ENCODE data around the gene POLR3GL. TPM values are rescaled to one million over a fixed set of nuclear protein-coding genes. Genes with fewer than 3 reads are reported as not detected.

POLR3GL gene
- polyA plus RNA-seq, 1 experiment = 25.0 TPM

DNA sequence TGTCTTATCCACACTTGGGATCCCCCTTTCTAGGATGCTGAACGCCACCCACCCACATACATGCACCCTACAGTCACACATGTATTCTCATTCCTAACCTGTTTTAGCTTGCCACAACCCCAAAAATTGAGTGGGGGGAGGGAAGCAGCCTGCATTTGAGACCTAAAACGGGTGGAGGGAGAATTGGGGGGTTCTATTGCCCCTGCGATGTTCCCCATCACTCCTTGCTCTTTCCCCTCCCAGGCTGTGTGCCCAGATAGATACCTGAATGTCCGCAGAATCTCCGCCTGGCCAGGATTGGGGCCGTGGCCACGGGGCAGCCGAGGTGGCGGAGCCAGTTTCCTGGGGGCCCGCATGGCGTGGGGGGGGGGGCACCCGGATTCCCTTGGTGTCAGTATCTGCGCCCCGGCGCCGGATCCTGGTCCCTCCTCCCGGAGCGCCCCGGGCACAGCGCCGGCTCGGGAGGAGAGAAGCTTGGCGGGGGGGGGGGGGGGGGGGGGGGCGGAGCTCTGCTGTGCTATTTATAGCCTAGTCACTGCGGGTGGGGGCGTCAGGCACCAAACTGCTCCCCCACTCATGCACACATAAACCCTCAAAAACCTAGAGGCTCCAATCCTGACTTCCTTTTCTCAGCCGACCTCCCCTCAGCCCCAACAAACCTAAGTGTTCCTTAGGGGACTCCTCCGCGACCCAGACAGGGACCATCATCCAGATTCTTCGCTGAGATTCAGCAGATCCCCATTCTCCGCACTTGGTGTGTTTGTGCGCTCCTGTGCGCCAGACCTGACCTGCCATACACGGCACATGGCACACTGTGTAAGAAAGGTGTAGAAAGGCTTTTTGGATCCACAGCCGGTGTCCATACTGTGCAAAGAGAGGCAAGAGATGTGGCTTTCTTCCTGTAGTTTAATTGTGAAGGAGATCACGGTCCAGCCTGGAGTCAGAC lies 2.1 kb upstream of the POLR3GL start:
- peak overlapping the region; percentile 78 for H3K27ac ChIP-seq (ENCODE audit: low read depth, low read length)
- CTCF ChIA-PET = interaction anchor here (1.4 to 3.0 kb wide), 3 partner anchors 15 to 117 kb away, joined by 5 to 15 read pairs (median 7); partner anchors contain the start of gene NUDT17
- TF ChIP-seq, protein P1, sequence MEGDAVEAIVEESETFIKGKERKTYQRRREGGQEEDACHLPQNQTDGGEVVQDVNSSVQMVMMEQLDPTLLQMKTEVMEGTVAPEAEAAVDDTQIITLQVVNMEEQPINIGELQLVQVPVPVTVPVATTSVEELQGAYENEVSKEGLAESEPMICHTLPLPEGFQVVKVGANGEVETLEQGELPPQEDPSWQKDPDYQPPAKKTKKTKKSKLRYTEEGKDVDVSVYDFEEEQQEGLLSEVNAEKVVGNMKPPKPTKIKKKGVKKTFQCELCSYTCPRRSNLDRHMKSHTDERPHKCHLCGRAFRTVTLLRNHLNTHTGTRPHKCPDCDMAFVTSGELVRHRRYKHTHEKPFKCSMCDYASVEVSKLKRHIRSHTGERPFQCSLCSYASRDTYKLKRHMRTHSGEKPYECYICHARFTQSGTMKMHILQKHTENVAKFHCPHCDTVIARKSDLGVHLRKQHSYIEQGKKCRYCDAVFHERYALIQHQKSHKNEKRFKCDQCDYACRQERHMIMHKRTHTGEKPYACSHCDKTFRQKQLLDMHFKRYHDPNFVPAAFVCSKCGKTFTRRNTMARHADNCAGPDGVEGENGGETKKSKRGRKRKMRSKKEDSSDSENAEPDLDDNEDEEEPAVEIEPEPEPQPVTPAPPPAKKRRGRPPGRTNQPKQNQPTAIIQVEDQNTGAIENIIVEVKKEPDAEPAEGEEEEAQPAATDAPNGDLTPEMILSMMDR (IDR thresholded peaks at IDR 0.05; ENCODE audit: low read depth, low read length) = no peak

DNA sequence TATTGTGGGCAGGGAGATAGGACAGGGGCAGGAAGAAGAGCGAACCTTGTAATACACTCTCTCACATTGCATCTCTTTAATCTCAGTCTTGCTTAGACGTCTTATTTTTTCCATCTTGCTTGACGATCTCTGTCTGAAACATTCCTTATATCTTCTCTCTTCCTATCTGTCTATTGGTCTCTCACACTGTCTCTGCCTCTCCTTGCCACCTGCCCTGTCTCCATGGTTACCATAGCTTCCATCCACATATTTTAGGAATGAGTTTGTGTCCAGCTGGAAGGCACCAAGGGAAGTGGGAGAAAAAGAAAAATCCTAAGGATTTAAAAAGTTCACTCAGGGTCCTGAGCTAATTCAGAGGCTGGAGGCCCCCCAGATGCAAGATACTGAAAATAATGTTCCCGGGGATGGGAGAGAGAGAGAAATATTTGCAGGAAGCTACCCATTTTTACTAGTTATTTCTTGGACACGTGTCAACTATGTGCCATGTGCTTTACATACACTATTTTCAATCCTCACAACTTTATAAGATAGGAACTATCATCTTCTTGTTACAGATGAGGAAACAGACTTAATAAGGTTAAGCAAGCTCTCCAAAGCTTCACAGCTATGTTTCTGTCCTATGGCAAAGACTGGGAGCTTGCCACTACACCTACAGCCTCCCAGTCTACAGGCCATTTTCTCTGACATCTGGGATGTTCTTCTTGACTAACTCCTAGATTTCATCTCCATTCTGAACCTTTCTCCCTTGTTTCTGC lies 1.0 kb upstream of the POLR3GL start:
- ChIA-PET POLR2A (interaction anchor here (1.0 to 3.5 kb wide), 10 partner anchors 16 to 118 kb away, joined by 3 to 21 read pairs (median 10); partner anchors contain the start of genes NUDT17, PEX11B, PIAS3 and RBM8A), CTCF (interaction anchor here (1.2 to 4.0 kb wide), 6 partner anchors 15 to 118 kb away, joined by 4 to 37 read pairs (median 5); partner anchors contain the start of genes NUDT17 and RBM8A)
- TF ChIP-seq, protein P1 (IDR thresholded peaks at IDR 0.05; ENCODE audit: low read depth, low read length) = no peak
- Histone ChIP-seq H3K4me3 (ENCODE audit: low read depth, low read length) (peak overlapping the region; percentile 79), H3K27ac (ENCODE audit: low read depth, low read length) (peak overlapping the region; percentile 89), H3K27me3 (ENCODE audit: control insufficient read depth, insufficient read depth, low read length) (no peaks in the 10 kb centered on the region), H3K9me3 (ENCODE audit: control insufficient read depth, insufficient read depth, low read length) (peaks cover 7% of the 10 kb centered on the region)
- no peak for DNase-seq (ENCODE audit: low read depth, low spot score)

More for the DNA sequence above, 2.1 kb upstream of the POLR3GL start:
- no peaks in the 10 kb centered on the region for H3K27me3 ChIP-seq (ENCODE audit: control insufficient read depth, insufficient read depth, low read length)
- H3K4me3 ChIP-seq (ENCODE audit: low read depth, low read length) = peak overlapping the region; percentile 72
- POLR2A ChIA-PET = interaction anchor here (0.6 to 3.5 kb wide), 5 partner anchors 36 to 117 kb away, joined by 3 to 15 read pairs (median 9); partner anchors contain the start of genes NUDT17 and PIAS3
- H3K9me3 ChIP-seq (ENCODE audit: control insufficient read depth, insufficient read depth, low read length) = peaks cover 5% of the 10 kb centered on the region
- no peak for DNase-seq (ENCODE audit: low read depth, low spot score)

GRCh38 chr1:145965119-145965744 lies 742 bp downstream of the POLR3GL start:
- POLR2A ChIA-PET = interaction anchor here (1.1 to 3.5 kb wide), 6 partner anchors 14 to 106 kb away, joined by 3 to 21 read pairs (median 10); partner anchors contain the start of genes PIAS3 and RBM8A
- CTCF ChIA-PET = interaction anchor here (0.9 to 4.0 kb wide), 7 partner anchors 13 to 74 kb away, joined by 3 to 37 read pairs (median 7); partner anchors contain the start of gene RBM8A
- DNase-seq (ENCODE audit: low read depth, low spot score) = no peak
- H3K9me3 ChIP-seq (ENCODE audit: control insufficient read depth, insufficient read depth, low read length) = peaks cover 7% of the 10 kb centered on the region
- peak overlapping the region; percentile 79 for H3K4me3 ChIP-seq (ENCODE audit: low read depth, low read length)
- no peaks in the 10 kb centered on the region for H3K27me3 ChIP-seq (ENCODE audit: control insufficient read depth, insufficient read depth, low read length)
- TF ChIP-seq, protein P1 (IDR thresholded peaks at IDR 0.05; ENCODE audit: low read depth, low read length) = no peak
- no peak overlapping the region for H3K27ac ChIP-seq (ENCODE audit: low read depth, low read length)

DNA sequence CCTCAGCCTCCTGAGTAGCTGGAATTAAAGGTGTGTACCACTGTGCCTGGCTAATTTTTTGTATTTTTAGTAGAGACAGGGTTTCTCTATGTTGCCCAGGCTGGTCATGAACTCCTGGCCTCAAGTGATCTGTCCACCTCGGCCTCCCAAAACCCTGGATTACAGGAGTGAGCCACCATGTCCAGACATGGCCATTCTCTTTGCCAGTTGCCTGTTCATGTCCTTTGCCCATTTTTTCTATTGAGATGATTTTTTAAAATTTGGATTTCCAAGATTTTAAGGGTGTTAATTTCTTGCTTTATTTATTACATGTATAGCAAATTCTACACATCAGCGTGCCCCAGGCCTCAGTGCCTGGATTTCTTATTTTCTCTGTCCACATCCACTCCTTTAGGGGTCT lies 2.8 kb downstream of the POLR3GL start:
- no peak overlapping the region for H3K27ac ChIP-seq (ENCODE audit: low read depth, low read length)
- peaks cover 7% of the 10 kb centered on the region; the same call in 1 of the 2 replicates for H3K9me3 ChIP-seq (ENCODE audit: control insufficient read depth, insufficient read depth, low read length)
- POLR2A ChIA-PET = no interaction called here
- no peaks in the 10 kb centered on the region for H3K27me3 ChIP-seq (ENCODE audit: control insufficient read depth, insufficient read depth, low read length)
- CTCF ChIA-PET = interaction anchor here (0.7 to 4.0 kb wide), 3 partner anchors 10 to 95 kb away, joined by 3 to 37 read pairs (median 10); no protein-coding TSS in a partner anchor
- no peak overlapping the region for H3K4me3 ChIP-seq (ENCODE audit: low read depth, low read length)
- TF ChIP-seq, protein P1 (IDR thresholded peaks at IDR 0.05; ENCODE audit: low read depth, low read length) = no peak
- no peak for DNase-seq (ENCODE audit: low read depth, low spot score)
